GM18498 (cell line): ENCODE measurements around the gene SLC16A12.
"Not testable (repeated sequence)": the region's sequence is repeated elsewhere in the genome, so short reads cannot be mapped to it uniquely, and the experiment has no call there.

Experiments used
- ATAC-seq: cut with Tn5 transposase; IDR thresholded peaks from one replicate; pipeline ENCODE4 v1.9.1; 2021; ENCODE audit warnings: mild to moderate bottlenecking, moderate library complexity; ENCODE audit not compliant: unreplicated experiment

The SLC16A12 gene

GRCh38 chr10:89426230-89426868 is 109.0 kb downstream of the SLC16A12 start:
- ATAC-seq: no peak

- ATAC-seq: no peak
Observed at GRCh38 chr10:89425000-89425399, 110.4 kb downstream of the SLC16A12 start.

- no peak for ATAC-seq
Observed at GRCh38 chr10:89421018-89421476, 114.3 kb downstream of the SLC16A12 start.

GRCh38 chr10:89419548-89419947 is 115.8 kb downstream of the SLC16A12 start:
- no peak for ATAC-seq

GRCh38 chr10:89416465-89416864 is 118.9 kb downstream of the SLC16A12 start:
- ATAC-seq: no peak

DNA sequence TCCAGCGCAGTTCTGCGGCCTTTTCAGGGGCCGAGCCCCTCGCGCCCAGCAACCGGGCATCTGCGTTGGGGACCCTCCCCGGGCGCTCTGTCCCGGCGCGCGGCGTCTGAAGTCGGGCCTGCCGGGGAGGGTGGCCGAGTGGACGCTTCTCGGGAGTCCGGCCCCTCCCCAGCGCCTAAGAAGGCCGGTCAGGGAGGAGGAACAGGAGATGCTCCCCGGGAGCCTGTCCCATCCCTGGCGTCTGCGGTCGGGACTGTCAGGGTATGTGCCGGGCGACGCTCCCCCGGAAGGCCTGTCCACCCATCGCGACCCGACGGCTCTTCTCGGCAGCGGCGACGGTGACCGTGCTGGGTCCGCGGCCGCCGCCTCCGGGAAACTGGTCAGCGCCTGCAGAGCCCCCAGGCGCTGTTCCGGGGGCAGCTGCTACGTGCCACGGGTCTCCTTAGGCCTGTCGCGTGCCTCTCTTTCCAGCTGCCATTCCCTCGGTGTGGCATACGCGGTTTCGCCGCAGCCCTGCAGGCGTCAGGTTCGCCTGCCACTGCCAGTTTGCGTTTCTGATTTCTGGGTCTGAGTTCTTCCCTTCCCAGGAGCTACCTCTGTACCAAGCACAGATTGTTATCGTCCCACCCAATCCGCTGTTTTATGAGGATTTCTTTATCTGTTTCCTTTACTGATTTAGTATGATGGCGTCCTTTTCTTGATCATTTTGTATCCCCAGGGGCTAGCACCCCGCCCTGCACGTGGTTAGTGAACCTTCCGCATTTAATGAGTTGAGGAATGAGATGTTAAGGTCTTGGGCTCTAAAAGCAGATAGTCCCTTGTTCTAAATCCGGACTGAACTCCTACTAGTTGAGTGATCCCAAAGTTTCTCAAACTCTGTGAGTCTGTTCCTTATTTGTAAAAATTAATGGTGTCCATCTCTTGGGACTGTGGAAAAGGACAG is 120.2 kb downstream of the SLC16A12 start:
- ATAC-seq: peak; percentile 40

GRCh38 chr10:89414146-89414878 is 121.1 kb downstream of the SLC16A12 start, which contains the start of gene IFIT5:
IFIT5 (plus strand) TSS chr10:89414568; CDS start chr10:89414799, 231 bp downstream.
- peak; percentile 77 for ATAC-seq

GRCh38 chr10:89413398-89413912 is 121.9 kb downstream of the SLC16A12 start:
- ATAC-seq: no peak

GRCh38 chr10:89412276-89412675 is 123.1 kb downstream of the SLC16A12 start:
- ATAC-seq: not testable (repeated sequence)

- not testable (repeated sequence) for ATAC-seq
Observed at GRCh38 chr10:89411135-89411534, 124.3 kb downstream of the SLC16A12 start.

DNA sequence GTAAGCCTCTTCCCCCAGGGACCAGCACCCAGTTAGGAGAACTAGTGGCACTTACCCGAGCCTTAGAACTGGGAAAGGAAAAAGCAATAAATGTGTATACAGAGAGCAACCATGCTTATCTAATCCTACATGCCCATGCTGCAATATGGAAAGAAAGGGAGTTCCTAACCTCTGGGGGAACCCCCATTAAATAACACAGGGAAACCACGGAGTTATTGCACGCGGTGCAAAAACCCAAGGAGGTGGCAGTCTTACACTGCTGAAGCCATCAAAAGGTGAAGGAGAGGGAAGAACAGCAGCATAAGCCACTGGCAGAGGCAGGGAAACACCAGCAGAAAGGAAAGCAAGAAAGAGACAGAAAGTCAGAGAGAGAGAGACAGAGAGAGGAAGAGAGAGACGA is 124.8 kb downstream of the SLC16A12 start:
- not testable (repeated sequence) for ATAC-seq

- ATAC-seq: not testable (repeated sequence)
Observed at GRCh38 chr10:89409282-89409681, 126.1 kb downstream of the SLC16A12 start.

- not testable (repeated sequence) for ATAC-seq
Observed at GRCh38 chr10:89407792-89408191, 127.6 kb downstream of the SLC16A12 start.

- ATAC-seq: not testable (repeated sequence)
Observed at GRCh38 chr10:89406178-89406577, 129.2 kb downstream of the SLC16A12 start.

DNA sequence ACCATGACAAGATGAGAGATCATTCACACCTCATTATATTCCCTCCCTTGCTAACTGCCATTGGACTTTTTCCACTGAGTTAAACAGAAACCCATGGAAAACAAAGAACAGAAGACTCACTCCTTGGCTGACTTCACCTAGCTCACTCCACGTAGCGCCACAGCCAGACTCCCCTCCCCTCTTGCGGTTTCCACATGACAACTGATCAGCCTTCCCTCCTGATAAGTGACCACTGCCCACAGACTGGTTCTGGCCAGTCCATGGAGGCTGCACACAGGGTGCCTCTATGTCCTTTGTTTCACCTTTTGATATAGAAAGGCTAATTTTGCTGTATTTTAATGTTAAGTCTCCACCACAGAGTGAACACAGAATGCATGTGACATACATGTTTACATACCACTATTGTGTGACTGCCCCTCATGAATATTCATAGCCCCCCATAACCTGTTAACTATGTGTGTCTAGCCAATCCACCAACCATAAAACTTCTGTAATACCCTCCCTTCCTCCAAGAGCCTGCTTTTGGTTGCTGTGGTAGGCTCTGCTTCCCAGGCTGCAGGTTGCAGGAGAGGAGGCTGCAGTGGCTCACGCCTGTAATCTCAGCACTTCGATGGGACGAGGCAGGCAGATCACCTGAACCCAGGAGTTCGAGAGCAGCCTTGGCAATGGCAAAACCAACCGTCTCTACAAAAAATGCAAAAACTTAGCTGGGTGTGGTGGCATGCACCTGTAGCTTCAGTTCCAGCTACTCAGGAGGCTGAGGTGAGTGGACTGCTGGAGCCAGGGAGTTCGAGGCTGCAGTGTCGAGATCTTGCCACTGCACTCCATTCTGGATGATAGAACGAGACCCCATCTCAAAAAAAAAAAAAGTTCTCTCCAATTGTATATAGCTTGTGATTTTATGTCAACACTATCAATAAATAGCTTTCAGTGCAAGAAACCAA is 131.0 kb downstream of the SLC16A12 start:
- no peak for ATAC-seq

DNA sequence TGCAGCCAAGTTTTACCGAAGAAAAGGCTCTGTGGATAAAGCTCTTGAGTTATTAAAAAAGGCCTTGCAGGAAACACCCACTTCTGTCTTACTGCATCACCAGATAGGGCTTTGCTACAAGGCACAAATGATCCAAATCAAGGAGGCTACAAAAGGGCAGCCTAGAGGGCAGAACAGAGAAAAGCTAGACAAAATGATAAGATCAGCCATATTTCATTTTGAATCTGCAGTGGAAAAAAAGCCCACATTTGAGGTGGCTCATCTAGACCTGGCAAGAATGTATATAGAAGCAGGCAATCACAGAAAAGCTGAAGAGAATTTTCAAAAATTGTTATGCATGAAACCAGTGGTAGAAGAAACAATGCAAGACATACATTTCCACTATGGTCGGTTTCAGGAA is 132.4 kb downstream of the SLC16A12 start:
- no peak for ATAC-seq

GRCh38 chr10:89399956-89400355 is 135.4 kb downstream of the SLC16A12 start:
- no peak for ATAC-seq

DNA sequence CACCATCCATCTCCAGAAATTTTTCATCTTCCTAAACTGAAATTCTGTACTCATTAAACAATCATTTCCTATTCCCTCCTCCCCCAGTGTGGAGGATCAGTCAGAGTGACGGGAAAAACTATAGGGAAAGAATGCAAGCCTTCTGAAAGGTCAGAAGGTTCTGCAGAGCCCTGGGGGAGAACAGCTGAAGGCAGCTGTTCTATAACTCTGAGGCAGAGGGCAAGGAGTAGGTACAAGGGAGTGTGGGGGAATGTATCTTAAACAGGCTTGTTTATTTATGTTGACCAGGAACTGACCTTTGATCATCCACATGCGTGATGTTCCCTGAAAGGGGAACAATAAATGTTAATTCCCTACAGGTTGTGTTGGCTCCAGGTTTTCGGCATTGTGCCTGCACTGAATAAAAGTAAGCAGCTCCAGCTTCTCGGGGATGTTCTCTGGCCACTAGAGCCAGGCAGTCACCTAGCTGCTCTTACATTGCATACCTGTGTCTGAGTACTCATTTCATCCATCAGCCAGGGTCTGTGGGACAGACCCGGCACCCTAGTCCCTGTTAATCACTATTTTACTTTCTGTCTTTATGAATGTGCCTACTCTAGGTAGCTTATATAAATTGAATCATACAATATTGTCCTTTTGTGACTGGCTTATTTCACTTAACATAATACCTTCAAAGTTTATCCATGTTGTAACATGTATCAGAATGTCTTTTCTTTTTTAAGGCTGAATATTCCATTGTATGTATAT is 137.2 kb downstream of the SLC16A12 start:
- ATAC-seq: no peak

- ATAC-seq: no peak
Observed at GRCh38 chr10:89395141-89395540, 140.3 kb downstream of the SLC16A12 start.
